SJCRH30 (cell line): Measurements from ENCODE around the gene CHRNB2. TPM values are rescaled to one million over a fixed set of nuclear protein-coding genes. Genes with fewer than 3 reads are reported as not detected.

Experiments used
- DNase-seq, 2 experiments: peaks; one replicate each; pipeline ENCODE4 v3.0.0-alpha.2; 2015 to 2020
- H3K27ac ChIP-seq: fragments of 250-450 bp; sonication (Bioruptor Pico); 2 replicates; pipeline ENCODE4 v1.5.1; 2020; ENCODE audit warnings: mild to moderate bottlenecking, moderate library complexity
- H3K27me3 ChIP-seq: fragments of 250-450 bp; sonication (Bioruptor Pico); 2 replicates; pipeline ENCODE4 v1.5.1; 2020; ENCODE audit warnings: mild to moderate bottlenecking, moderate library complexity
- H3K36me3 ChIP-seq: fragments of 250-450 bp; sonication (Bioruptor Pico); 2 replicates; pipeline ENCODE4 v1.5.1; 2020; ENCODE audit warnings: mild to moderate bottlenecking, moderate library complexity
- H3K4me1 ChIP-seq: fragments of 250-450 bp; sonication (Bioruptor Pico); 2 replicates; pipeline ENCODE4 v1.5.1; 2020; ENCODE audit warnings: mild to moderate bottlenecking, moderate library complexity
- H3K4me3 ChIP-seq: fragments of 250-450 bp; sonication (Bioruptor Pico); 2 replicates; pipeline ENCODE4 v1.5.1; 2020; ENCODE audit warnings: mild to moderate bottlenecking, moderate library complexity
- H3K9me3 ChIP-seq: fragments of 250-450 bp; sonication (Bioruptor Pico); replicated peaks from 2 replicates; pipeline ENCODE4 v1.5.1; 2020; ENCODE audit warnings: mild to moderate bottlenecking, moderate library complexity
- total RNA-seq: library from RNA; depleted of rRNA; stranded (reverse); fragments of >200 nt; shearing (Covaris generic); gene quantifications from 2 replicates; pipeline ENCODE4 v1.2.3, GENCODE V29; 2014

The CHRNB2 gene
- total RNA-seq, 1 experiment from 2014 or later: 0.08 TPM

GRCh38 chr1:154582885-154583284 is 15.3 kb downstream of the CHRNB2 start:
- H3K27ac ChIP-seq: no peak overlapping the region; the same call in 1 of the 2 replicates
- H3K9me3 ChIP-seq: no peaks in the 10 kb centered on the region
- H3K36me3 ChIP-seq: peaks cover 65% of the 10 kb centered on the region
- H3K4me1 ChIP-seq: peaks cover 33% of the 10 kb centered on the region
- no peaks in the 10 kb centered on the region for H3K27me3 ChIP-seq
- no peak overlapping the region for H3K4me3 ChIP-seq
- no peak for DNase-seq

DNA sequence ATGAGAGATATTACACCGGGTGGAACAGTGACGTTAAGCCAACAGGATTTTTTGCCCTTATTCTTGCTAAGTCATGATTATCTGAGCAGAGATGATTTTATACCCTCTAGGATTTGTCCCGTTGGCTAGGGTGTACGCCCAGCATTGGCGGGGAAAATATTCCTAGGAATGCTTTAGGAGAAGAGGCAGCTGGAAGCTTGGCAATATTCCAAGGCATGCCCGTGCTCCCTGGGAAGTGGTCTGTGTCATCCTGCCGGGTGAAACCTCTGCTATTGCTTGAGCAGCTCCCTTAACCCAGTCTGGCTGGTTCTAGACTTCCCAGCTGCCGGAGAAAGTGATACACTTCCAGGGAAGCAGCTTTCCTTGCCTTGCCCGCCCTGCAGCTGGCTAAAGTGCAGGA is 16.2 kb downstream of the CHRNB2 start:
- Histone ChIP-seq H3K4me3 (no peak overlapping the region), H3K9me3 (no peaks in the 10 kb centered on the region), H3K27me3 (no peaks in the 10 kb centered on the region), H3K4me1 (peaks cover 26% of the 10 kb centered on the region), H3K27ac (peak overlapping the region; percentile 26), H3K36me3 (peaks cover 74% of the 10 kb centered on the region)
- DNase-seq: peak; percentile 79 to 80

DNA sequence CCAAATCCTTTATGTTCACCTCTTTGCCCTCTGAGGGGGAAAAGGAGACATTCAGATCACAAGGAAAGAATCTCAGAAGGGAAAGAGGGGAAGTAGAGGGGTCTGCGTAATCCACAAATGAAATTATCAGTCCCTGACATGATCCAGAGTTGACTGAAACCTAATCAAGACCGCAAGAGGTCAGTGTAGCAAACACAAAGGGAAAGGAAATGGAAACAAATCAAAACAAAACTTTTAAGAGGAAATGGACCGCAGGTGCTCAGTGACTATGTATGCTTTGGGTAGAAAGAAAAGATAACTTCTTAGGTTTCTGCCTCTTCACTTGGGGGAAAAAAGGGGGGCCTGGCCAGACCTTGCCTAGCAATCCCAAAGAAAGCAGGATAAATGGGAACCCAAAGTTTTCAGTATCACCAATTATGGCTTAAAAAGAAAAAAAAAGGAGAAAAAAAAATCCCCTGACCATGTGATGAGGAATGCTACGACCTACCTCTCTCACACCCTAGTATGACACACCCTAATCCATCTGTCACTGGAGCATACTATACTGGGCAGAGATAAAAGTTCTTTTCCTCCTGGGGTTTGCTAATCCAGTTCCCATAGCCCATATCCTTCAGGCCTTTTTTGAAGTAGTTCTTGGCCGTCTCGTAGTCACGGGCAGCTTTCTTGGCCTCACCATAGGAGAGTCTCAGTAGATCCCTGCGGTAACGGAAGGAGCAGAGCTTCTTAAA is 16.9 kb downstream of the CHRNB2 start:
- H3K9me3 ChIP-seq: no peaks in the 10 kb centered on the region
- H3K4me3 ChIP-seq: no peak overlapping the region
- peaks cover 22% of the 10 kb centered on the region for H3K4me1 ChIP-seq
- H3K27ac ChIP-seq: peak overlapping the region; percentile 26; the same call in 1 of the 2 replicates
- DNase-seq: no peak
- H3K27me3 ChIP-seq: no peaks in the 10 kb centered on the region
- H3K36me3 ChIP-seq: peaks cover 81% of the 10 kb centered on the region

DNA sequence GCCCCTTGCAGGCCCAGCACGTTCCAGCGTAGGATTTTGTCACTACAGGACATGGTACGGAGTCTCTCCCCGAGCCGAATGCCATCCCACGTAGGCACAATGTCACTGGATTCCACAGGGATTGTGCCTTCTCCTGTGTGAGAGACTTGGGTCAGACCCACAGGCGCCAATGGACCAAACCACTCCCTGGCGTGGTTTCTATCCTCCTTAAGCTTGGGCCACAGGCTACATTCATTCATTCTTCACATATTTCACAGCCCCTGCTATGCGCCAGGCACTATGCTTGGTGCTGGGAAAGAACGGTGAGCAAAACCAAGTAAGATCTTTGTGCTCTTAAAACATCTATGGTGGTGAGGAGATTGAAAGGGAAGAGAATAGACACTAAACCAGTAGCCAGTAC is 18.7 kb downstream of the CHRNB2 start:
- Histone ChIP-seq H3K36me3 (peaks cover 77% of the 10 kb centered on the region), H3K4me3 (no peak overlapping the region), H3K27ac (no peak overlapping the region), H3K4me1 (peaks cover 22% of the 10 kb centered on the region), H3K9me3 (no peaks in the 10 kb centered on the region), H3K27me3 (no peaks in the 10 kb centered on the region)
- no peak for DNase-seq

DNA sequence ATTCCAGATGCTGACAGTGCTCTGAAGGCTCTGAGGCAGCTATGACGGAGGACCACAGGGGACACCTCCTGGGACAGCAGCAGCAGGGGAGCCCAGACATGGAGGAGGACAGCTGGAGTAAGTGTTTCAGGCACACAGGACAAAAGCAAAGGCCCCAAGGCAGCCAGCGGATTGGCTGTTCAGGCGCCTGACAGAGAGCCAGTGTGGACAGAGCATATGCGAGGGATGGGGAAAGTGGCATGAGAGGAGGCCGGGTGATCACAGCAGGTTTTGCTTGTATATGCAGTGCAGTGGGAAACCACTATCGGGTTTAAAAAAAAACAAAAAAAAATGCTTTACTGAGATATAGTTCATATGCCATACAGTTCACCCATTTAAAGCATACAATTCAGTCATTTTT is 19.1 kb downstream of the CHRNB2 start:
- peaks cover 79% of the 10 kb centered on the region for H3K36me3 ChIP-seq
- H3K4me3 ChIP-seq: no peak overlapping the region
- peaks cover 22% of the 10 kb centered on the region for H3K4me1 ChIP-seq
- H3K27ac ChIP-seq: no peak overlapping the region
- no peaks in the 10 kb centered on the region for H3K27me3 ChIP-seq
- DNase-seq: no peak
- H3K9me3 ChIP-seq: no peaks in the 10 kb centered on the region

DNA sequence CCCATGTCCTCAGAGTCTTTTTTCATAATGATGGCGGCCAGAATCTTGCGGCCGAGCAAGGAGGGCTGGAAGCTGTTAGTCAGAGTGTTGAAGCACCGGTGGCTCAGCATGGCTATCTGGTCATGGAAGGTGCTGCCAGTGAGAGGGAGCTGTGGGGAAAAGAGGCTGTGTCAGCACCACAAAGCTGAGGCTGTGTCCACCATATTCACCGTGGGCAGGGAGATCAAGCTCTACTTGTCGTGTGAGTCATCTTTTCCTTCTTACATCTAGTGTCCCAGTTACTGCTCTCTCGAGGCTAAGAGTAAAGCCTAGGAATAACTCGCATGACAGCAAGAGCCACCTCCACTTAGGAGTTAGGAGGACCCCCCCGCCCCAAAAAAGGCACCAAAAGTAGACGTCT is 22.2 kb downstream of the CHRNB2 start:
- no peak for DNase-seq
- Histone ChIP-seq H3K9me3 (no peaks in the 10 kb centered on the region), H3K27me3 (no peaks in the 10 kb centered on the region), H3K27ac (no peak overlapping the region), H3K4me1 (peaks cover 7% of the 10 kb centered on the region), H3K36me3 (peaks cover 86% of the 10 kb centered on the region), H3K4me3 (no peak overlapping the region)

GRCh38 chr1:154590756-154591155 is 23.2 kb downstream of the CHRNB2 start:
- Histone ChIP-seq H3K4me3 (no peak overlapping the region), H3K36me3 (peaks cover 87% of the 10 kb centered on the region), H3K4me1 (no peaks in the 10 kb centered on the region), H3K27me3 (no peaks in the 10 kb centered on the region), H3K9me3 (no peaks in the 10 kb centered on the region), H3K27ac (no peak overlapping the region)
- DNase-seq: no peak

GRCh38 chr1:154591206-154591605 is 23.6 kb downstream of the CHRNB2 start:
- Histone ChIP-seq H3K4me3 (no peak overlapping the region), H3K9me3 (no peaks in the 10 kb centered on the region), H3K4me1 (no peaks in the 10 kb centered on the region), H3K27ac (no peak overlapping the region), H3K36me3 (peaks cover 87% of the 10 kb centered on the region), H3K27me3 (no peaks in the 10 kb centered on the region)
- DNase-seq: no peak

- DNase-seq: no peak
- H3K4me1 ChIP-seq: no peaks in the 10 kb centered on the region
- no peak overlapping the region for H3K4me3 ChIP-seq
- peaks cover 88% of the 10 kb centered on the region for H3K36me3 ChIP-seq
- no peaks in the 10 kb centered on the region for H3K27me3 ChIP-seq
- H3K27ac ChIP-seq: no peak overlapping the region
- H3K9me3 ChIP-seq: no peaks in the 10 kb centered on the region
Observed at GRCh38 chr1:154593390-154593789, 25.8 kb downstream of the CHRNB2 start.

DNA sequence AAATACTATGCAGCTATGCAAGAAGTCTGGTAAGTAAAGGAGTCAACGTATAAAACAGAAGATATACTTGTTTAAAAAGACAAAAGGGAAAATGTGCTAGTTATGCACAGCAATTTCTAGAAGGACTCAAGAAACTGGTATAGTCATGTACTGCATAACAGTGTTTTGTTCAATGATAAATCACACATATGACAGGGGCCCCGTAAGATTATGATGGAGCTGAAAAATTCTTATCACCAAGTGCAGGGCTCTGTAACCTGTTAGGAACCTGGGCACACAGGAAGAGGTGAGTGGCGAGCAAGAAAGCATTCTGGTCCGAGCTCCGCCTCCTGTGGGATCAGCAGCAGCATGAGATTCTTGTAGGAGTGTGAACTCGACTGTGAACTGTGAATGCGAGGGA is 27.2 kb downstream of the CHRNB2 start:
- no peaks in the 10 kb centered on the region for H3K9me3 ChIP-seq
- H3K36me3 ChIP-seq: peaks cover 81% of the 10 kb centered on the region
- no peak for DNase-seq
- H3K27ac ChIP-seq: no peak overlapping the region
- no peak overlapping the region for H3K4me3 ChIP-seq
- H3K27me3 ChIP-seq: no peaks in the 10 kb centered on the region
- H3K4me1 ChIP-seq: no peaks in the 10 kb centered on the region

DNA sequence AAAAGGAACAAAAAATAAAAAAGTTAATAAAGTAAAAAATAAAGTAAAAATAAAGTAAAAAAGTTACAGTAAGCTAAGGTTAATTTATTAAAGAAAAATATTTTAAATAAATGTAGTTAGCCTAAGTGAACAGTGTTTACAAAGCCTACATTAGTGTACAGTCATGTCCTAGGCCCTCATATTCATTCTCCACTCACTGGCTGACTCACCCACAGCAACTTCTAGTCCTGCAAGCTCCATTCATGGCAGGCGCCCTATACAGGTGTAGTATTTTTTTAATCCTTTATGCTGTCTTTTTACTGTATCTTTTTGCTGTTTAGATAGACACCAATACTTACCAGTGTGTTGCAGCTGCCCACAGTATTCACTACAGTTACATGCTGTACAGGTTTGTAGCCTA is 28.0 kb downstream of the CHRNB2 start:
- DNase-seq: no peak
- Histone ChIP-seq H3K9me3 (no peaks in the 10 kb centered on the region), H3K27ac (no peak overlapping the region), H3K36me3 (peaks cover 76% of the 10 kb centered on the region), H3K27me3 (no peaks in the 10 kb centered on the region), H3K4me1 (no peaks in the 10 kb centered on the region), H3K4me3 (no peak overlapping the region)

DNA sequence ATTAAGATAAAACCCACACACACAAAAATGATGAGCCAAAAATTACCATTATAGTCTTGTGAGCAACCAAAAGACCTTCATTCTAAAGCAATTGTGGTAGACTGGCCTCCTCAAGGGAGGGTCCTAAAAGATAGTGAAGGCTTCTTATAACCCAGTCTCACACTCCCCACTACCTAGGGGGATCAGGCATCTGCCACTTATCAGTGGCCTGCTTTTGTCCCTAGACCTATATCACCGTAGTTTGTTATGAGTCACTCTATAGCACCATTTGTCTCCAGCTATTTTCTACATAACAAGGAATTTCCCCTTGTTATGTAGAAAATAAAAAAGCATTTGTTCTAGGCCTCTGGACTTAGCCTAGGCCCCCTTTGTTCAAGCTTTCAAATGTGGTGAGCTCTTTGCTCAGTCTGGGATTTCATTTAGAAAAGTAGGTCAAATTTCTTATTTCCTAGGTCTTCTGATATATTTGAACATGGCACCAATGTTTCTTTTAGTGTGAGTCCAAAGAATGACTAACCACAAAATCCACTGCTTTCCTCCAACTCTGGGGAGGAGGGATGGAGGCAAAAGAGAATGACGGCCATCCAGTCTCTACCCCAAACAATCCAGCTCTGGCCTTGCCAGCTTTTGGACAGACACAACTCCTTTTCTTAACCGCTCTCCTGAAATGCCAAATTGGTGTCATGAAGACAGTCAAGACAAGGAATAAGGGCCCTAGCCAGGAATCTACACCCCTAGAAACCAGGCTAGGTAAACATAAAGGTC is 31.5 kb downstream of the CHRNB2 start:
- no peaks in the 10 kb centered on the region for H3K27me3 ChIP-seq
- no peaks in the 10 kb centered on the region for H3K9me3 ChIP-seq
- no peak overlapping the region for H3K4me3 ChIP-seq
- no peak overlapping the region for H3K27ac ChIP-seq
- no peak for DNase-seq
- no peaks in the 10 kb centered on the region for H3K4me1 ChIP-seq
- H3K36me3 ChIP-seq: peaks cover 69% of the 10 kb centered on the region

GRCh38 chr1:154599658-154600057 is 32.1 kb downstream of the CHRNB2 start:
- Histone ChIP-seq H3K4me1 (no peaks in the 10 kb centered on the region), H3K4me3 (no peak overlapping the region), H3K36me3 (peaks cover 63% of the 10 kb centered on the region), H3K27ac (no peak overlapping the region), H3K9me3 (no peaks in the 10 kb centered on the region), H3K27me3 (no peaks in the 10 kb centered on the region)
- DNase-seq: no peak

DNA sequence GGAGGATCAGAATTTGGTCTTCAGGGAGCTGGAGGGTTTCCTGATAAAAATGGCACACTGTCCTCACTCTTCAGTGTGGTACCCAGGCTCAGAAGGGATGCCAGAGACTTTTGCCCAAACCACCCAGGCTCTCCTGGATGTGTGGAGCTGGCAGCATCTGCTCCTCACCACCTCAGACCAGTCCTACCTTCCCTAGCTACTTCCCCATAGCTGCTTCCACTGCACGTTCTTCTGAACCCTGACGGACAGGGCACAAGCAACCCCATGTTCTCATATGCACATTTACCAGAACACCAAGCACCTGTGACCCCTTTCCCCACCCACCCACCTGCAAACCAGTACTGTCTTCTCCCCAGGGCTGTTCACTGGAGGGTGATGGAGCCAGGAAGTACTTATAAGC is 35.7 kb downstream of the CHRNB2 start:
- H3K9me3 ChIP-seq: no peaks in the 10 kb centered on the region
- DNase-seq: no peak
- H3K4me3 ChIP-seq: no peak overlapping the region
- no peaks in the 10 kb centered on the region for H3K27me3 ChIP-seq
- H3K36me3 ChIP-seq: peaks cover 33% of the 10 kb centered on the region
- peaks cover 3% of the 10 kb centered on the region; the same call in 1 of the 2 replicates for H3K4me1 ChIP-seq
- H3K27ac ChIP-seq: no peak overlapping the region

GRCh38 chr1:154605534-154605933 is 38.0 kb downstream of the CHRNB2 start:
- Histone ChIP-seq H3K27me3 (no peaks in the 10 kb centered on the region), H3K27ac (no peak overlapping the region), H3K9me3 (no peaks in the 10 kb centered on the region), H3K4me1 (peaks cover 8% of the 10 kb centered on the region), H3K36me3 (peaks cover 24% of the 10 kb centered on the region), H3K4me3 (no peak overlapping the region)
- DNase-seq: no peak
